HepG2 (cell line): ENCODE results near the gene EXTL1. TPM values are rescaled to one million over a fixed set of nuclear protein-coding genes. Genes with fewer than 3 reads are reported as not detected.

Experiments used
- ATAC-seq: fragments of 200-7000 bp; cut with Tn5 transposase; 3 replicates; pipeline ENCODE4 v1.9.1; 2020; ENCODE audit warnings: mild to moderate bottlenecking, moderate library complexity
- BruUV-seq: library from RNA; stranded (reverse); fragments of 400-500 nt; replicated peaks from 2 replicates; lab custom pipeline; 2021; lab: Mats Ljungman, UMichigan
- CTCF ChIA-PET: fragments of 300-600 bp; formaldehyde crosslinking; extraction: SDS; loops from one replicate; lab custom pipeline; 2021; ENCODE audit warnings: low total read pairs, inconsistent platforms, low intra/inter-chr PET ratio; lab: Yijun Ruan, JAX
- POLR2A ChIA-PET: fragments of 350-600 bp; sonication (Branson Sonifier 250); formaldehyde crosslinking; loops from one replicate; lab custom pipeline; 2020; ENCODE audit warnings: antibody characterized with exemption, inconsistent platforms; lab: Yijun Ruan, JAX
- DNase-seq: peaks from one replicate; pipeline ENCODE4 v3.0.0-alpha.2; 2015; ENCODE audit warnings: low spot score
- FAIRE-seq: peaks from 3 replicates; lab custom pipeline; 2011; peaks lifted over from hg19 to GRCh38; lab: Jason Lieb, UNC
- H2AFZ ChIP-seq: one replicate; pipeline ENCODE4 v1.6.1; 2011; ENCODE audit warnings: low read length, inconsistent platforms
- H3K27ac ChIP-seq: fragments of 300-600 bp; 3 replicates; pipeline ENCODE4 v1.8.0; 2011; ENCODE audit warnings: mixed run types, mild to moderate bottlenecking, mixed read lengths, low read length, inconsistent platforms; ENCODE audit not compliant: insufficient read depth; ENCODE audit errors: extremely low read length
- H3K27me3 ChIP-seq, 2 experiments: fragments of 200-600 bp in 1 of 2; 2 replicates in 1 of 2; 3 replicates in 1 of 2; pipeline versions ENCODE4 v1.6.0 to v1.8.0; 2011; ENCODE audit warnings: low read length in 2 of 2, mild to moderate bottlenecking in 2 of 2, moderate library complexity in 2 of 2, inconsistent platforms in 1 of 2; ENCODE audit not compliant: insufficient read depth in 2 of 2, control insufficient read depth in 1 of 2
- H3K36me3 ChIP-seq, 2 experiments: fragments of 200-600 bp in 1 of 2; replicated peaks in 1 of 2; 2 replicates in 1 of 2; 3 replicates in 1 of 2; pipeline versions ENCODE4 v1.5.1 to v1.8.0; 2011; ENCODE audit warnings: low read length in 2 of 2, inconsistent platforms in 1 of 2; ENCODE audit not compliant: insufficient read depth in 2 of 2, control insufficient read depth in 1 of 2
- H3K4me1 ChIP-seq: 2 replicates; pipeline ENCODE4 v1.5.1; 2012; ENCODE audit warnings: low read length, inconsistent platforms; ENCODE audit not compliant: insufficient read depth
- H3K4me2 ChIP-seq: 2 replicates; pipeline ENCODE4 v1.6.0; 2011; ENCODE audit warnings: low read depth, low read length, inconsistent platforms
- H3K4me3 ChIP-seq, 3 experiments: fragments of 200-600 bp in 1 of 3; sonication (generic), shearing (Covaris generic) in 1 of 3; replicated peaks in 1 of 3; 2 replicates each; pipeline ENCODE4 v1.5.1; 2011 to 2016; ENCODE audit warnings: low read length in 3 of 3, inconsistent platforms in 2 of 3, low read depth in 2 of 3, mild to moderate bottlenecking in 2 of 3, control low read depth in 1 of 3, mixed read lengths in 1 of 3; ENCODE audit not compliant: insufficient read depth in 1 of 3
- H3K79me2 ChIP-seq: one replicate; pipeline ENCODE4 v1.6.1; 2011; ENCODE audit warnings: low read length, inconsistent platforms; ENCODE audit not compliant: insufficient read depth
- H3K9ac ChIP-seq: 2 replicates; pipeline ENCODE4 v1.6.0; 2011; ENCODE audit warnings: mild to moderate bottlenecking, low read depth, low read length, inconsistent platforms; ENCODE audit not compliant: insufficient read depth
- H3K9me3 ChIP-seq: 2 replicates; pipeline ENCODE4 v1.5.1; 2012; ENCODE audit warnings: mild to moderate bottlenecking, low read length
- H4K20me1 ChIP-seq: 2 replicates; pipeline ENCODE4 v1.6.0; 2011; ENCODE audit warnings: inconsistent platforms, mild to moderate bottlenecking, low read length, moderate library complexity; ENCODE audit not compliant: insufficient read depth
- AHR ChIP-seq: IDR thresholded peaks from 2 replicates; pipeline ENCODE4 v1.6.1; 2018; ENCODE audit warnings: missing genetic modification reagents, missing compliant biosample characterization
- ATF7 ChIP-seq, 2 experiments: fragments of 450-650 bp in 1 of 2; sonication (generic) in 1 of 2; formaldehyde crosslinking in 1 of 2; IDR thresholded peaks; 2 replicates each; pipeline versions ENCODE4 v1.4.0 to v1.6.1; 2016 to 2020; ENCODE audit warnings: antibody characterized with exemption in 1 of 2, mild to moderate bottlenecking in 1 of 2, missing genetic modification reagents in 1 of 2
- CREBL2 ChIP-seq: sonication (generic); formaldehyde crosslinking; IDR thresholded peaks from 2 replicates; pipeline ENCODE4 v1.8.1; 2023; ENCODE audit warnings: missing genetic modification reagents, mild to moderate bottlenecking, borderline replicate concordance
- GMEB1 ChIP-seq: sonication (generic); formaldehyde crosslinking; IDR thresholded peaks from 2 replicates; pipeline ENCODE4 v1.5.1; 2020; ENCODE audit warnings: missing genetic modification reagents, mild to moderate bottlenecking, borderline replicate concordance
- HDAC2 ChIP-seq: sonication (generic); formaldehyde crosslinking; IDR thresholded peaks from 2 replicates; pipeline ENCODE4 v1.4.0; 2020; ENCODE audit warnings: missing genetic modification reagents
- KDM2A ChIP-seq: sonication (generic); formaldehyde crosslinking; IDR thresholded peaks from 2 replicates; pipeline ENCODE4 v1.4.0; 2020; ENCODE audit warnings: low read depth, missing genetic modification reagents, borderline replicate concordance
- KDM6A ChIP-seq: IDR thresholded peaks from 2 replicates; pipeline ENCODE4 v1.6.1; 2016; ENCODE audit warnings: low read depth
- PCBP2 ChIP-seq: fragments of 200-400 bp; formaldehyde crosslinking; optimal IDR thresholded peaks from 2 replicates; pipeline ENCODE3; 2018; ENCODE audit warnings: low read length, low read depth; ENCODE audit not compliant: poor library complexity, severe bottlenecking
- RFXAP ChIP-seq: sonication (generic); formaldehyde crosslinking; IDR thresholded peaks from 2 replicates; pipeline ENCODE4 v1.4.0; 2020; ENCODE audit warnings: missing genetic modification reagents, borderline replicate concordance
- SOX13 ChIP-seq, 3 experiments: fragments of 450-650 bp in 1 of 3; sonication (generic) in 1 of 3; formaldehyde crosslinking in 1 of 3; IDR thresholded peaks in 2 of 3; conservative IDR thresholded peaks in 1 of 3; 2 replicates each; pipeline versions ENCODE4 v1.5.0 to v1.6.1; 2016 to 2020; ENCODE audit warnings: antibody characterized with exemption in 1 of 3, mild to moderate bottlenecking in 1 of 3, missing compliant biosample characterization in 1 of 3, missing genetic modification reagents in 1 of 3, moderate library complexity in 1 of 3
- TCF7 ChIP-seq: sonication (generic); IDR thresholded peaks from 2 replicates; pipeline ENCODE4 v1.6.1; 2016; ENCODE audit warnings: antibody characterized with exemption, low read depth
- TEAD2 ChIP-seq: sonication (generic); formaldehyde crosslinking; IDR thresholded peaks from 2 replicates; pipeline ENCODE4 v1.9.0; 2021; ENCODE audit warnings: missing genetic modification reagents
- TOE1 ChIP-seq: sonication (generic); formaldehyde crosslinking; IDR thresholded peaks from 2 replicates; pipeline ENCODE4 v1.4.0; 2020; ENCODE audit warnings: mild to moderate bottlenecking, missing genetic modification reagents
- ZBTB2 ChIP-seq: sonication (generic); formaldehyde crosslinking; IDR thresholded peaks from 2 replicates; pipeline ENCODE4 v1.8.0; 2022; ENCODE audit warnings: low read depth, missing genetic modification reagents
- ZNF207 ChIP-seq: fragments of 450-650 bp; IDR thresholded peaks from 2 replicates; pipeline ENCODE4 v1.6.1; 2016; ENCODE audit warnings: antibody characterized with exemption, borderline replicate concordance
- ZNF619 ChIP-seq: sonication (generic); formaldehyde crosslinking; IDR thresholded peaks from 2 replicates; pipeline ENCODE4 v1.4.0; 2020; ENCODE audit warnings: mild to moderate bottlenecking, missing genetic modification reagents
- WGBS: methylation state at CpG from one replicate; pipeline ENCODE4 v1.1.6; 2017; ENCODE audit warnings: low lambda C conversion rate; 5-methylcytosine and 5-hydroxymethylcytosine counted together
- in situ Hi-C: cut with HindIII; loops from 2 replicates; pipeline ENCODE4 v1.10.0; 2017; ENCODE audit warnings: low pct_unique_long_range_greater_than_20kb; ENCODE audit not compliant: extremely low pct_ligation_motif_present
- intact Hi-C: fragments of 100-400 bp; cut with micrococcal nuclease; formaldehyde crosslinking; loops from one replicate; pipeline ENCODE4 v1.10.0; 2022; ENCODE audit not compliant: unreplicated experiment
- polyA plus RNA-seq, 8 experiments: library from polyadenylated mRNA; depleted of rRNA in 3 of 8; stranded (reverse) in 7 of 8; unstranded in 1 of 8; fragments of >200 nt; fragmentation: Illumina TruSeq in 4 of 8; extraction: Trizol in 4 of 8; gene quantifications; 2 replicates each; pipeline versions ENCODE4 v1.2.1 to v1.2.3, GENCODE V29; 2011 to 2016; ENCODE audit warnings: low read depth in 4 of 8, missing spikeins in 1 of 8, mixed read lengths in 1 of 8; ENCODE audit not compliant: insufficient read depth in 1 of 8
- total RNA-seq, 5 experiments: library from RNA; depleted of rRNA; stranded (reverse); fragments of >200 nt; fragmentation: Illumina TruSeq; extraction: Trizol; gene quantifications; 2 replicates each; pipeline ENCODE4 v1.2.3, GENCODE V29; 2016; ENCODE audit warnings: low read depth in 1 of 5

Gene EXTL1
- total and polyA plus RNA-seq, 2 of the 13 experiments (the other 11 are each of a cell fraction or from before 2014, with no cell fraction given): 0.35 to 1.0 TPM

GRCh38 chr1:26031196-26031595, 9.6 kb downstream of the EXTL1 start:
- no TSS peak for BruUV-seq
- Histone ChIP-seq H3K9me3 (no peaks in the 10 kb centered on the region), H3K4me2 (no peak overlapping the region), H2AFZ (no peak overlapping the region), H3K79me2 (no peaks in the 10 kb centered on the region), H4K20me1 (no peaks in the 10 kb centered on the region)
- in situ Hi-C loops: no loop called here
- TF ChIP-seq PCBP2: no peak
- TF ChIP-seq GMEB1 (CRISPR knock-in tag): no peak
- no peak for TF ChIP-seq ZNF207
- no peak for TF ChIP-seq ATF7 (IDR thresholded peaks at IDR 0.05)
- no peak for TF ChIP-seq ATF7 (CRISPR knock-in tag; IDR thresholded peaks at IDR 0.05)
- no peak for TF ChIP-seq AHR (CRISPR knock-in tag)
- no peak for TF ChIP-seq TOE1 (CRISPR knock-in tag)
- TF ChIP-seq ZNF619: no peak
- no peak for TF ChIP-seq SOX13 (IDR thresholded peaks at IDR 0.05)
- TF ChIP-seq SOX13 (CRISPR knock-in tag; conservative IDR thresholded peaks at IDR 0.05 in 1 of 2, IDR thresholded peaks at IDR 0.05 in 1 of 2): no peak
- TF ChIP-seq CREBL2: no peak
- no peak for TF ChIP-seq ZBTB2 (CRISPR knock-in tag)
- TF ChIP-seq RFXAP: no peak
- no peak for TF ChIP-seq TEAD2 (CRISPR knock-in tag)
- no peak for TF ChIP-seq KDM6A
- no peak for TF ChIP-seq HDAC2
- no peak for TF ChIP-seq KDM2A (CRISPR knock-in tag)
- no peak for TF ChIP-seq TCF7
- TF ChIP-seq, all 625 proteins: peak for 0
- peaks cover 58% of the 10 kb centered on the region for H3K4me1 ChIP-seq
- CTCF ChIA-PET: no interaction called here
- intact Hi-C loops: no loop called here
- 23% methylated on average over 4 of the region's 4 CpGs for WGBS
- no peak overlapping the region for H3K27ac ChIP-seq
- ATAC-seq (no peak), DNase-seq (no peak), FAIRE-seq (no peak)
- POLR2A ChIA-PET: no interaction called here
- H3K4me3 ChIP-seq: no peak overlapping the region
- no peaks in the 10 kb centered on the region for H3K36me3 ChIP-seq
- no peak overlapping the region for H3K9ac ChIP-seq
- peaks cover 0 to 18% of the 10 kb centered on the region in 2 experiments; a peak in 4 of 5 replicates for H3K27me3 ChIP-seq
